ENCODE results near the gene PRKG1. TPM values are rescaled to one million over a fixed set of nuclear protein-coding genes. Genes with fewer than 3 reads are reported as not detected.

The PRKG1 gene
- total and polyA plus RNA-seq, 2 of the 8 experiments (the other 6 are each of a cell fraction or from before 2014, with no cell fraction given) = 4.2 to 15.2 TPM

- H3K27ac ChIP-seq (ENCODE audit: low read depth, low read length) = no peak overlapping the region
- no peak overlapping the region for H4K5ac ChIP-seq (ENCODE audit: insufficient read length, low read depth, low read length)
- no peak overlapping the region for H2AFZ ChIP-seq (ENCODE audit: low read length)
- H3K4me1 ChIP-seq (replicated peaks in 1 of 4; ENCODE audit: control insufficient read depth in 3 of 4, insufficient read depth in 4 of 4, low read length in 3 of 4) = peaks cover 0 to 17% (median 4%) of the 10 kb centered on the region in 4 experiments; a peak in 4 of 7 replicates
- TF ChIP-seq BCL11A (IDR thresholded peaks at IDR 0.05; ENCODE audit: low read depth in 2 of 2, low read length in 2 of 2) = no peak
- TF ChIP-seq TAF7 (optimal IDR thresholded peaks at IDR 0.05; ENCODE audit: borderline replicate concordance, low read depth, low read length) = no peak
- TF ChIP-seq RBBP5 (IDR thresholded peaks at IDR 0.05; ENCODE audit: borderline replicate concordance, low read depth, low read length) = no peak
- H3K18ac ChIP-seq (ENCODE audit: extremely low read depth, low read length) = no peak overlapping the region
- no peak overlapping the region for H3K4me3 ChIP-seq (ENCODE audit: extremely low read depth in 1 of 4, insufficient read depth in 2 of 4, low read depth in 3 of 4, low read length in 4 of 4)
- H2BK120ac ChIP-seq (replicated peaks; ENCODE audit: low read depth, low read length) = no peak overlapping the region
- no peak overlapping the region for H2BK15ac ChIP-seq (ENCODE audit: low read length)
- H3K27me3 ChIP-seq (replicated peaks in 1 of 4; ENCODE audit: control insufficient read depth in 3 of 4, extremely low read depth in 1 of 4, insufficient read depth in 3 of 4, low read length in 3 of 4) = no peaks in the 10 kb centered on the region; a peak in 1 of 7 replicates
- H4K8ac ChIP-seq (ENCODE audit: extremely low read depth, insufficient read depth, low read length) = no peak overlapping the region
- no peak overlapping the region for H3K56ac ChIP-seq (replicated peaks; ENCODE audit: insufficient read length, low read depth, low read length)
- no peak overlapping the region for H2AK5ac ChIP-seq (ENCODE audit: low read depth, low read length)
- no peak overlapping the region for H2BK20ac ChIP-seq (ENCODE audit: low read length)
- WGBS, 2 experiments (ENCODE audit: extremely low coverage in 1 of 2, insufficient coverage in 1 of 2, insufficient read length in 1 of 2, insufficient replicate concordance in 2 of 2, low coverage in 1 of 2, low lambda C conversion rate in 2 of 2, missing lambda C conversion rate in 1 of 2) = 88% methylated on average over 2 of the region's 2 CpGs; no CpG with 5 or more reads in 1 of the 2 experiments
- ChIA-PET POLR2A (ENCODE audit: partially characterized antibody) (no interaction called here), CTCF (ENCODE audit: partially characterized antibody) (interaction anchor here (1.5 to 6.8 kb wide), 2 partner anchors 8 to 14 kb away, joined by 7 to 37 read pairs; no protein-coding TSS in a partner anchor)
- no peak overlapping the region for H3K4me2 ChIP-seq (ENCODE audit: insufficient read depth in 1 of 2, low read depth in 2 of 2, low read length in 2 of 2)
- no peak overlapping the region for H2BK5ac ChIP-seq (ENCODE audit: low read depth, low read length)
- H3K23me2 ChIP-seq (ENCODE audit: low read depth, low read length) = no peaks in the 10 kb centered on the region
- FAIRE-seq = no peak
- no peaks in the 10 kb centered on the region for H3K9me3 ChIP-seq (ENCODE audit: insufficient read depth in 2 of 2, low read depth in 1 of 2, low read length in 1 of 2)
- no peaks in the 10 kb centered on the region for H3K79me2 ChIP-seq (ENCODE audit: control insufficient read depth in 1 of 2, insufficient read depth in 2 of 2, low read length in 2 of 2)
- H3K4ac ChIP-seq (replicated peaks; ENCODE audit: insufficient read length, low read depth, low read length) = no peak overlapping the region
- no peak overlapping the region for H3K9ac ChIP-seq (replicated peaks in 1 of 4; ENCODE audit: extremely low read depth in 1 of 4, low read depth in 3 of 4, low read length in 3 of 4)
- H3K79me1 ChIP-seq (ENCODE audit: low read depth, low read length) = no peaks in the 10 kb centered on the region
- H2BK12ac ChIP-seq (ENCODE audit: low read depth, low read length) = no peak overlapping the region
- DNase-seq (ENCODE audit: low read depth in 1 of 2, low spot score in 2 of 2) = no peak
- no peak overlapping the region for H4K91ac ChIP-seq (replicated peaks; ENCODE audit: insufficient read length, low read length)
- no peak overlapping the region for H3K14ac ChIP-seq (ENCODE audit: insufficient read length)
- H3K36me3 ChIP-seq (ENCODE audit: control insufficient read depth in 2 of 4, insufficient read depth in 4 of 4, low read length in 3 of 4) = peaks cover 0 to 5% (median 0%) of the 10 kb centered on the region in 4 experiments; a peak in 1 of 8 replicates
- no peaks in the 10 kb centered on the region for H4K20me1 ChIP-seq (replicated peaks in 1 of 2; ENCODE audit: control insufficient read depth in 1 of 2, insufficient read depth in 2 of 2, low read length in 2 of 2)
- no peak overlapping the region for H3K23ac ChIP-seq (ENCODE audit: insufficient read length)
These were observed 301.5 kb downstream of the PRKG1 start for GRCh38 chr10:51375790-51376189.

Measured in H1 (cell line).